IPS DF 4.7 (cell line): Measurements from ENCODE around the gene CACNA1F.

Experiments
- DNase-seq: peaks from one replicate; pipeline ENCODE4 v3.0.0-alpha.2; 2013; ENCODE audit warnings: low spot score; ENCODE audit errors: extremely low read depth

CACNA1F gene

GRCh38 chrX:49199315-49199595, 33.9 kb downstream of the CACNA1F start:
- no peak for DNase-seq

- DNase-seq: no peak
Observed at GRCh38 chrX:49198540-49199314, 34.4 kb downstream of the CACNA1F start.

GRCh38 chrX:49197543-49198087, 35.5 kb downstream of the CACNA1F start:
- DNase-seq: no peak

DNA sequence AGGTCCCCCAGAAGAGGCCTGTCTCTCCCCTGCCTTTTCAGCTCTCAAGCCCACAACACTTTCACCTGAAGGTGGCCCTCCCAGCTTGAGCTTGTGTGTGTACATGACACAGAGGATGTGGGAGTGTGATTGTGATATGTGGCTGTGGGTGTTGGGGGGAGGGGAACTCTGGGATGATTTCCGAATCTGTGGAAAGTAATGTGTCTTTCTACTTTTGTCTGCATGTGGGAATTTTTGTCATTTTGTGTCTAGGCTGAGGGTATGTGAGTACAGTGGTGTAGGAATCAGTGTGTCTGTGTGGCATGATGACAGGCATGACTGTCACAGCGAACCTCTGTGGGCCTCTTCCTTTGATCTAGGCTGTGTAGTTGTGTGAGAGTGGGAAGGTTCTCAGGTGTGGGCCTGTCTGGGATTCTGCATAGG, 39.6 kb downstream of the CACNA1F start:
- no peak for DNase-seq

GRCh38 chrX:49192722-49193328, 40.3 kb downstream of the CACNA1F start:
- DNase-seq: no peak

GRCh38 chrX:49191574-49192011, 41.5 kb downstream of the CACNA1F start:
- DNase-seq: no peak

- peak; percentile 96 for DNase-seq
Observed at GRCh38 chrX:49190821-49191573, 42.1 kb downstream of the CACNA1F start.

GRCh38 chrX:49189606-49190005, 43.5 kb downstream of the CACNA1F start:
- DNase-seq: no peak

DNA sequence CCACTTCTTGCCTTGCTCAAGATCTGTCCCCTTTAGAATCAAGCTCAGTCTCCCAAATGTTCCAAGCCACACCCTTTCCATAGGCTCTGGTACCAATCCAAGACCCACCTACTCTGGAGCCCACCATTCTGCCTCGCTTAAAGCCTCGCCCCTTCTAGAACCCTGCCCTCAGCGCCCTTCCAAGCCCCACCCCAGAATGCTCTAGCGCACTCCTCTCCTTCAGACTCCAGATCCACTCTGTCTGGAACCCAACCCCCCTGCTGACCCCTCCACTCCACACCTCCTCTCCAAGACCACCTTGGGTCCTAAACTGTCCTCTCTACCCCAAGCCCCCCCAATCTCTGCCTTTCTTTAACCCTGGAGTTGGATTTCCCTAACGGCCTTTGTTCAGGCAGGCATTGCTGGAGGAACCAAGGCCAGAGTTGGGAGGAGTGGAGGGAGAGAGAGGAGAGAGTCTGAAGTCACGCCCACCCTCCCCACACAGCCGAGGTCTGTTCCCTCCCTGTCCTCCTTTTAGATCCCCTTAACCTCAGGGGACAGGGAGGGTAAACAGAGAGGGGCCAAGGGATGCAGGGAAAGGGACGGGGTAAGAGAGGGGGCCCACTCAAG, 44.6 kb downstream of the CACNA1F start:
- no peak for DNase-seq

DNA sequence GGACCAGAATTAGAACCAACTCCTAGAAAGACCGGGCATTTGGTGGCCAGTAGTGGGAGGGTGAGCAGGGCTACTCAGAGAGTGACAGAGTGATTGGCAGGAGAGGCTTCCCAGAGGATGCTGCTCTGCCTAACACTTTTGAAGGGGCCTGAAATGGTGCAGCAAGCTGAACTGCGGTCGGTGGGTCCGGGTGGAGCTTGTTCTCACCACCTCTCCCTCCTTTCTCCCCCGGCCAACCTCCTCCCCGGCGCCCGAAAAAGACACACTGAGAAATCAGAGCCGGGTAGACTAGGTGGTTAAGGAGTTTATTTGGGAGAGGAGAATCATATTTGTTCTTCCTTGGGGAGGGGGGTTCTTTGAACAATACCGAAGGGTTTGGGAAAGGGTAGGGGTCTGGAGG, 45.6 kb downstream of the CACNA1F start:
- DNase-seq: no peak

- DNase-seq: no peak
Observed at GRCh38 chrX:49187028-49187394, 46.1 kb downstream of the CACNA1F start.

GRCh38 chrX:49186125-49187027, 46.8 kb downstream of the CACNA1F start, which contains the start of gene PRICKLE3:
Gene PRICKLE3 (minus strand): TSS chrX:49186373. CDS start chrX:49186297, 76 bp downstream.
- no peak for DNase-seq

DNA sequence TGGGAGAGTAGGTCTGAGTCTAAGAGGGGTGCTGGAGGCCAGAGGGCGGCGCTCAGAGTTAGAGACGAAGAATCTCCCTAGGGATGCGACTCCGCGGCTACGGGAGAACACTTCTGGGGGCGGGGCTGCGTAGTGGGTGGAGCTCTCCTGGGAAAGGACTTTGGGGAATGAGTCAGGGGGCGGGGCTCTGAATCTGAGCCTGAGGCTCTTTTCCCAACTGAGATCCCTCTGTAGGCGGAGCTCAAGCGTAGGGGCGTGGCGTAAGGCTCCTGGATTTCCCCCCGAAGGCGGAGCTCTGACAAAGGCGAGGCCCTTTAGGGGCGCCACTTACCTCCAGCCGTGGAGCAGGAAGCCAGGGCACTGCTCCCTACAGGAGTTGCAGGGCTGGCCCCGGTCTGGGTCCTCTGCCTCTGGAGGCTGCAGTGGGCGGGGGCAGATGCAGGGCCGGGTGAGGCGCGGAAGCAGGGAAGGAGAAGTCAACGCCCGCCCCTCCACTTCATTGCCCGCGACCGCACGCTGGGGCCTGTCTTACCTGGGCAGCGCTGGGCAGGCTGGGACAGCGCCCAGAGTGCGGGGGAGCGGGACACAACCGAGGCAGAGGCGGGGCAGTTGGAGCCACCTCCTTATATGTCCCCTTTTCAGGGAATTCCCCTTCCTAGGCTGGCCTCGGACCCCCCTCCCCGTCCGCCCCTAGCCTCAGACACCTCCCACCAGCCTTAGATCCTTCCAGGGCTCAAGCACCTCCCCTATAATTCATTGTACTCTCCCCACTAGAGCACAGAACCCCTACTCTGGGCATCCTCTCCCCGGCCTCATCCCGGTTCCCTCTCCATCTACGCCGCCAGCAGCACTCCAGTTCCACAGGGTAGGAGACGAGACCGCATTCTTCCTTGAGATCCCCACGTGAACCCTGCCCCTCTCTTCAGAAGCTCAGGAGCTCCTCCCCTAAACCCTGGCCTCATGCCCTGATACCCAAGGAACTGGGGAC, 48.6 kb downstream of the CACNA1F start:
- no peak for DNase-seq

GRCh38 chrX:49183701-49184281, 49.3 kb downstream of the CACNA1F start:
- DNase-seq: no peak

DNA sequence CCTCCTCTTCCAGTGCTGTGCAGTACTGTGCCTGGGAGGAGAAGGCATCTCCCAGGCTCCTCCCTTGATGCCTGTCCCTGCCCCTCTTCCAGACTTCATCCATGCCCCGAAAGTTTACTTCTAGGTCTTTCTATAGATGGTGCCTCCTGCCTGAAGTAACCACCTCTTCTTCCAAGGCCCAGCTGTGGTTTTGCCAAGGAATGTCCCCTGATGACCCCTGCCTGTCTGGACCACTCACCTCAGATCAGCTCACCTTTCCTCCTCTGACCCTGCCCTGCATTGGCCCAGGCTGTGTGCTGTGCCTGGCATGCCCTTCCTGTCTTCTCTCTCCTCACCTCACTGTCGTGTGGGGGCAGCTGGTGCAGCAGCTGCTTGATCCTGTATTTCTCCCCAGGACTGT, 53.8 kb downstream of the CACNA1F start:
- DNase-seq: no peak

DNA sequence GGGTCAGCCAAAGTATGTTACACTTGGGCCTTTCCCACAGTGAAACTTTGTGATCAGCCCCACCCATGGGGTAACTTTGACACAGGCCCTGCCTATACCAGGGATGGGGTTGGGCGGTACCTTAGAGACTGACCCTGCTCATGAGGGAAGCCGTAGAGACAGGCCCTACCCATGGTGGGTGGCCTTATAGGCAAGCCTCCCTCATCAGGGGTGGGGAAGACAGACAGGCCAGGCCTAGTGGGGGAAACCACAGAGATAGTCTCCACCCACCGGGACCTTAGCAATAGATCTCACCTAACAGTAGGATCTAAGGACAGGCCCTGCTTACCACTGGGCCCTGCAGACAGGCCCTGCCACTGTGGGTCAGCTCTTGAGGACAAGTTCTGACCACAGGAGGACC, 54.6 kb downstream of the CACNA1F start:
- DNase-seq: no peak

DNA sequence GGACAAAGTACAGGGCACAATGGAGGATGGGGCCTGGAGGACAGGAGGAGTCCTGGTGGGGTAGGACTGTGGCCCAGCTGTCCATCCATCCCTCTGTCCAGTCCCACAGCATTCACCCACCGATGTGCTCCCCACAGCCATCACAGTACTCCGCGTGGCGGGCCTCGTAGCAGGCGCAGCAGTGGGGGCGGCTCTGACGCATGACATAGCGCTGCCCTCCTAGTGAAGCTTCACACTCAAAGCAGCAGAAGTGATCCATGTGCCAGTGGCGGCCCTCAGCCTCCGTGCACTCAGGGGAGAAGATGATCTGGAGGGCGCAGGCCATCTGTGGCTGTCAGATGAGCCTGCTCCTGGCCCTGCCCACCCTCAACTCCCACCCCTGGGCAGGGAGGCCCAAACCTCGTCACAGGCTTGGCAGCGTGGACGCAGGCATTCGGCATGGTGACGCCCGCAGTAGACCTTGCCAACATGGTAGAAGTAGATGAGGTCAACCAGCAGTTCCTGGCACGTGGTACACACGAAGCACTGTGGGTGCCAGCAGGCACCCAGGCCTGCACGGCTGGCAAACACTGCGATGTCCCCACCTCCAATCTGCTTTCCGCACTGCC, 55.2 kb downstream of the CACNA1F start:
- no peak for DNase-seq

DNA sequence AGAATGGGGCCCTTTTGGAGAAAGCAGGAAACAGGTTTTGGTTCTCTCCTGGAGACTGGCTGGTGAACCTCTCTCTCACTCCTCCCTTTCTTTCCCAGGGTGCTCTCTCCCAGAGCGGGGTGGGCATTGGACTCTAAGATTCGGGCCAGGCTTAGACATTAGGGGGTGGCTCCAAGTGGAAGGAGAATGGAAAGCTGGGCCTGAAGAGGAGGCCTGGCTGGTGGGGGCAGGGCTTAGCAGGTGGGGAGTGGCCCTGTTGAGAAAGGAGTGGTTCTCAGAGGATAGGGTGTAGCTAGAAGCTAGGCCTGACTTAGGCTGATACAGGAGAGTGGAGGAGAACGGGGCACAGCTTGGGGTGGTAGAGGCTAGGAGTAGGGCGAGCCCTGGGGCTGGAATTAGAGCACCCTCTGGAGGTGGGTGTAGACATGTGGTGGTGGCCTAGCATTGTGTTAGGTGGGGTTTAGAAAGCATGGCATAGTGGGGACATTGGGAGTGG, 55.8 kb downstream of the CACNA1F start:
- DNase-seq: no peak
